ENCODE data around the gene SPACA7.
"Not testable (repeated sequence)": the region's sequence is repeated elsewhere in the genome, so short reads cannot be mapped to it uniquely, and the experiment has no call there.

SPACA7 gene

DNA sequence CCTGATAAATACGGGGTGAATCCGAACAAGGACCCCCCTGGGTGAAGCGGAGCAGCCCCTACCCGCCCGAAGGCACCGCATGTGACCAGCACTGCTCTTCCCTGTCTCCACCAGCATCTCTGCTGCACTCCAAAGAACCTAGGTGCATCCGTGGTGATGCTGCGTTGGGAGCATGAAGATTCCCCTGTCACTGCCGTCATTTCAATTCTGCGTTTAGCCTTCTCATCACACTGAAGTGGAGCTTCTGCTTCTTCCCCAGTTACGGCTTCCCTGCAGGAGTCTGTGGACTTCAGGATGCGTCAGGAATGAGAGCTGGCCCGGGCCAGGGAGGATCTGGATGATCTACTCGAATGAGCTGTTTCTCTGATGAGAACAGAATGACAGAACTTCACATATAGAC, 47.9 kb downstream of the SPACA7 start:
- no peak for DNase-seq (ENCODE audit: low read depth in 3 of 3)

DNA sequence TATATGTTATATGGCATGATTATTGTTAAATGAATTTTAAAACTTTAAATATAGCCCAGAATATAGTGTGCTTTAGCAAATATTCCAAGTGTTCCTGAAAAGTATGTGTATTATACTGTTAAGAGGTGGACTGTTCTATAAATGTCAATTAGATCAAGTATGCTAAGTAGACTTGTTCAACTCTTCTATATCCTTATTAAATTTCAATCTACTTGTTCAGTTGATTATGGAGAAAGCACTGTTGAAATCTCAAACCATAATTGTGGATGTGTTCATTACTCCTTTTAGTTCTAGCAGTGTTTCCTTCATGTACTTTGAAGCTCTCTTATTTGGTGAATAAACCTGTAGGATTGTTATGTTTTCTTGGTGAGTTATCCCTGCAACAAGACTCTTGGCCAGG, 52.5 kb downstream of the SPACA7 start:
- no peak for DNase-seq (ENCODE audit: low read depth in 3 of 3)

DNA sequence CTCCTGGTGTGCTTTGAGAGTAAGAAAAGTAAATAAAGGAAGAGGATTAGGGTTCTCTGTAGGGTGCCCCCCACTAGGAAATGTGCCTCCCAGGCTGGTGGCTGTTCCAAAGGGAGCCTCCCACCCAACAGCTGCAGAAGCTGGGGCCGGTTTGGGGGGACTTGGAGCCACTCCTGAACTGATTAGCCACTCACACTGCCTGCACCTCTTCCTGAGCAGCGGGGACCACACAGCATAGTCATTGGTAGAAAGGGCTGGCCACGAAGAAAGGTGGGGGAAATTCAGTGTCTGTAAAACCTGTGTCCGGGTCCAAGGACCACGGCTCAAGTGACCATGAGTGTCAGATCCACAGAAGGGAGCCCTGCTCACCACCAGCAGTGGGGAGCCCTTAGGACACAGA, 55.6 kb downstream of the SPACA7 start:
- no peak for DNase-seq (ENCODE audit: low read depth in 3 of 3)

DNA sequence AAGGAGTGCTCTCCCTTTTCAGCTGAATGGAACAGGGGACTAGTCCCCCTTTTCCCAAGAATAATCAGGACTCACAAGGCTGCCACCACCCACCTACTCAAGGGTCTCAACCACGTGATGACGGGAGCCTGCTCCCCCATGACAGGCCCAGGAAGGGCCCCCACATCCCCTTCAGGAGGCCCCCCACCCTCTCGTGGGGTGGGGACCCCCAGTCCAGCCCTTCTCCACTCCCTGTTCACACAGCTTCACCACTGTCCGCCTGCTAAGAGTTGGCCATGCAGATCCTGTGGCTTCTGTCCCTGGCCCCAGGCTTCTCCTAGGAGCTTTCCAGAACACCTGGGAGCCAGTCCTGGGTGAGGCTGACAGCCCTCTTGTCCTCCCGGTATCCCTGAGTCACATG, 56.6 kb downstream of the SPACA7 start:
- DNase-seq (ENCODE audit: low read depth in 3 of 3) = not testable (repeated sequence)

DNA sequence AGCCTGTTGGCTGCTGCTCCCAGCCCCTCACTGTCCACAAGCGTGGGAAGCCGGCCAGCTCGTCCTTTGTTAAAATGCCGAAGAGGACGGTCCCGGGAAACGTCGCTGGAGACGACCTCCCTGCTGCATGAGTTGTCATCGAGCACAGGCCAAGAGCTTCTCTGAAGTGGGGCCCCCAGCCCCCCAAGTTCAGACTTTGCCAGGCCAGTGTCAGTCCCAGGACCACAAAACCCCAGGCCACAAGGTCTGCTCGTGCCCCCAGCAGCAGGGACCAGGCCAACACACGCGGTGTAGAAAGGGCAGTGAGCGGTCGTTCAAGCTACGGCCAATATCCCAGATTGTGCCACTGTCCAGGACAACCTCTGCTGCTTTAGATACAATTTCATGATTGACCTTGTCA, 57.4 kb downstream of the SPACA7 start:
- not testable (repeated sequence) for DNase-seq (ENCODE audit: low read depth in 3 of 3)

DNA sequence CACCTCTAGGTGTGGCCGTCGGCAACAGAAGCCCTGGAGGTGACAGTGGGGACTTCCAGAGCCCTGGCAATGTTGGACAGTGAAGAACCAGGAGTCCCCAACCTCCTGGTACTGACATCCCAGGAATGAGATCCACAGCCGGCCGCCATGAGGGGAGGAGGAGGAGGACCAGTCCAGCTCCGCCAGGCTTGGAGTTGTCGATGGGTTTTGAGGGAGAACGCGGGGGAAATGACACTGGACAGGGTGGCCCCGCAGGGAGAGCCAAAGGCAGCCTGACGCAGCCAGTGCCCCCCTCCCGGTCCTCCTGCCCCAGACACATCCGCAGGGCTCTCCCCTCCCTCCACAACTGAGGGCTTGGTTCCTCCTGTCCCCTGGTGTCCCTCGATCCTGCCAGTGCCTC, 57.9 kb downstream of the SPACA7 start:
- DNase-seq (ENCODE audit: low read depth in 3 of 3) = no peak

DNA sequence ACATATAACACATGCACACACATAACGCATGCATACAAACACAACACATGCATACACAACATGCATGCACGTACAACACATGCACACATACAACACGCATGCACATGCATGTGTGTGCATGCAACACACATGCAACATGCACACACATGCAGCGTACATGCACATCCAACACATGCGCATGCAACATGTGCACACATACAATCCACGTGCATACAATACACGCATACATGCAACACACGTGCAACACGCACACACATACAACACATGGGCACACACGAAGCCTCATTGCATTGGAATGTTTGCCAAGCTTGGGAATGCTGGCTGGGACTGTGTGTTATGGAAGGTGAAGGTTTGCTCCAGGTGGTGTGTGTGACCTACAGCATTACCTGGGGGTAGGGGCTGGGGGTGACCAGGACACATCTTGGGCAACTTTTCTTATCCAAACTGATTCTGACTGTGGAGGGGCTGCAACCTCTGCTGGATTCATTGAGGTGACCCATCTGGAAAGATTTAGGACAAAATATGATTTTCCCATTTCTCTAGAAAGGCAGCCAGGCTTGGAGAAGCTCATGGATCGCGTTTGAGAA, 58.9 kb downstream of the SPACA7 start:
- DNase-seq (ENCODE audit: low read depth in 3 of 3) = no peak

DNA sequence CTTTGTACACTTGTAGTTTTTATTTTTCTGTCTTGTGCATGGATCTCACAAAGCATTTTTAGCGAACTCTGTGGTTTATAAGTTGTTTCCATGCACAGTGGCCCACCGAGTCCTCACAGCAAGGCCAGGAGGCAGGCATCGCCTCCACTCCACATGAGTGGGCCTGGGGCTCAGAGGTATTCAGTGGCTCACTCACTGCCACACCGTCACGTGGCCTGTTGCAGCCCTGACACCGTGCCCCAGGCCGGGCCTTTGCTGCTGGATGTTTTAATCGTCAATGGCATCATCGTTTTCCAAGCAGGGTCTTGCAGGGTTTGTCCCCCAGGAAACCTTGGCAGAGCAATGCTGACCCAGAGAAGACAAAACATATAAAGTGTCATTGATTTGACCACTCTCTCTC, 59.8 kb downstream of the SPACA7 start:
- DNase-seq (ENCODE audit: low read depth in 3 of 3) = no peak

DNA sequence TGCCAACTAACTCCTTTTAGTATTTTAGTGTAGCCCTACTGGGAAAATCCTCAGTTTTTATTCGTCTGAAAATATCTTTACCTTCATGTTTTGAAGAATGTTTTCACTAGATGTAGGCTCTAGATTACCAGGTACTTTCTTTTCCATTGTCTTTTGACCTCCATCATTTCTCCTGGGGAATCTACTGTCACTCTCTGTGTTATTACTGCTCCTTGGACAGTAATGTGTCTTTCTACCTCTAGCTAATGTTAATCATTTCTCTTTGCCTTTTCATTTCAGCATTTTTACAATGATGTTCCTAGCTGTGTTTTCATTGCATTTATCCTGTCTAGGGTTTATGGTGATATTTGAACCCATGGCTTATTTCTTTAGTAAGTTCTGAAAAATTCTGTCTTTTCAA, 61.9 kb downstream of the SPACA7 start:
- DNase-seq (ENCODE audit: low read depth in 3 of 3) = no peak

DNA sequence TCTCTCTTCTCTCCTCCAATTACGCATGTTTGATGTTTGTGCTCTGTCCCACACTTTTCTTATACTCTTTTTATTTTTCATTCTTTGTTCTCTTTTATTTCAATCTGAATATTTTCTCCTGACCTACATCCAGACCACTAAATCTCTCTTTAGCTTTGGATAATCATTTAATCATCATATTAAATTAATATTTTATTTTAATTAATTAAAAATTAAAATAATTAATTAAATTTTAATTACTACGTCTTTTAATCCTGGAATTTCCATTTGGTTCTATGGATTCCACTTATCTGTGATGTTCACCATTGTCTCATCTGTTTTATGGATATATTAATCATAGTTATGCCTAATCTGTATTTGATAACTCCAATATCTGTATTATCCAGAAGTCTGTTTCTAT, 62.4 kb downstream of the SPACA7 start:
- DNase-seq (ENCODE audit: low read depth in 3 of 3) = no peak

DNA sequence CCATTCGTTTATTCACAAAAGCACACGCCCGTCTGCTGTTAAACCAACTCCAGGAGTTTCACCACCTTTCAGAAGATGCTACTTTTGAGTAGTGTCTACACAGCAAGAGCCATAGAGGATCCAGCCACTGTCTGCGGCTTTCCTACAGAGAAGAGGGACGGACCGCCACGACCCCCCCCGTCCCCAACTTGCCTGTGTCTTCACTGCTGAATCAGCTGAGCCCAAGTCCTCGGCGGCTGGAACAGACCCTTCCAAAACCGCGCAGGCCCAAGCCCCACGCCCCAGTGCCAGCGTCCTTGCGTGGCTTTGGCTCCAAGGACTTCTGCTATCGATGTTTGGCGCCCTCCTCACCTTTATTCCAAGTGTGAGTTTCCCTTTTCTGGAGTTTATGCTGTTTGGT, 65.1 kb downstream of the SPACA7 start:
- no peak for DNase-seq (ENCODE audit: low read depth in 3 of 3)

DNA sequence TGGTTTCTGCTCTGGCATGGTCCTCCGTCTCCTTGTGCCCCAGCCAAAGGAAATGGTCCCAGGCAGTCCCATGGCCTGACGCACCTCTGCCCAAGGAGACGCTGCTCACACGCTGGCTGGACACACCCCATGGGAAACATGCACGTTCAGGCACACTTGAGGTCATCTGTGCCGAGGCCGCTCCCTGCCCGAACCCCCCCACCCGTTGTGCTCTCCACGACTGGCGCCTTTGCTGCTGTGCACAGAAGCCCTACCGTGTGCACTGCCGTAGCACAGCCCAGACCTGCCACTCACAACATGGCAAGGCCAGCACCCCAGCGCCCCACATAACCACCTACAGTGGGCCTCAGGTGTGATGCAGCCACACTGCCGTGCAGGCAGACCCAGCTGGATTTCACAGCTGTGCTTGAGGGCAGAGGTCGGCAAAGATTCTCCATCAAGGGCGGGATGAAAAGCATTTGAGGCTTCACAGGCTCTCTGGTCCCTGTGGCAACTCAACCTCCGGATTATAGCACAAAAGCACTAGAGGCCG, 65.7 kb downstream of the SPACA7 start:
- no peak for DNase-seq (ENCODE audit: low read depth in 3 of 3)

DNA sequence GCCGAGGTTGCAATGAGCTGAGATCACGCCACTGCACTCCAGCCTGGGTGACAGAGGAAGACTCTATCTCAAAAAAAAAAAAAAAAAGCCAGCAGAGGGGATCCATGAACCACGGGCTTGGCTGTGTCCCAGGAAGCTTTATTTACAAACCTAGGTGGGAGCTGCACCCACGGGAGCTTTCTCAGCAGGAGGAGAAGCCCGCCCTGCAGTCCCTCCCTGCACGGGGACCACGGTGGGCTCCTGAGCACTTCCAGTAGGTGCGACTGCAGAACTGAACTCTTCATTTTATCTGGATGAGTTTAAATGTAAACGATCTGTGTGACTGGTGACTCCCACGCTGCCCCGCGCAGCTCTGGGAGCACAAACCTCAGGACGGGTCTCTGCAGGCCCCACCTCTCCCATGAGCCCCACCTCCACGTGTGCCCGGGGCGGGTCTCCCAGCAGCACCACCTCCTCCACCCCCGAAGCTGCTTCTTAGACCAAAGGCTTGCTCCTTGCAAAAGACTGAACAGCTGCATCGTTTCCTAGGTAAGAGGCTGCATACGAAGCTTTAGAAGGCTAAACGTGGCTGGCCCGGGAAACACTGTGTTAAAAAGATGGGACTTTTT, 66.4 kb downstream of the SPACA7 start:
- no peak for DNase-seq (ENCODE audit: low read depth in 3 of 3)

DNA sequence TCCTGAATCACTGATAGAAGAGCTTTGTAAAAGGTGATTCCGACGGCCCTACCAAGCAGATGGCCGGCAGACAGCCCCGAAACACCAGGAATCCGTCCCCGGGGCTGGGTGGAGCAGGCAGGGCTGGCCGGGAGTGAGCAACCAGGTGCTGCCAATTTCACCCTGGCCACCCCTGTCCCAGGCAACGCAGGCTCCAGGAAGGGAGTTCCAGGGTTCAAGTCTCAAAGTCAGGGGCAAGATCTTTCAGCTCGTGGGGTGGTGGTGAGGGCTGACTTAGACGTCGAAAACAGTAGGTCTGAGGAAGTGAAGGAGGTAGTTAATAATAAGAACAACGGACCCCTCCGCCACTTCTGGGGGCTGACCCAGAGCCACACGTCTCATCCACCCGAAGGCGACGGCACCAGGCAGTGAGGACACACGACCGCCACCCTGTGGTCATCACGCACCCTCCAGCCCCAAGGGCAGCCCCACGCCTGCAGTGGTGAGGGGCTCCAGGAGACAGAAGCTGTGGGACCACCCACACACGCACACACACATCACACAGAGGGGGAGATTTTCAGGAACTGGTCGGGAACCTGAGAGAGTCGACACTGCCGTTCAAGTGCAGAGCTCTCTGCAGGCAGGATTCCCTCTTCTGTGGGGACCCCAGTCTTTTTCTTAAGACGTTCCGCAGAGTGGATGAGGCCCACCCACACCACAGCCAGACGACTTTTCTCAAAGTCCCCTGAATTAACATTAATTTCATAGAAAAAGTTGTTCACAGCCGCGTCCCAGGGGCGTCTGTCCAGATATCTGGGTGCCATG, 67.2 kb downstream of the SPACA7 start:
- no peak for DNase-seq (ENCODE audit: low read depth in 3 of 3)

DNA sequence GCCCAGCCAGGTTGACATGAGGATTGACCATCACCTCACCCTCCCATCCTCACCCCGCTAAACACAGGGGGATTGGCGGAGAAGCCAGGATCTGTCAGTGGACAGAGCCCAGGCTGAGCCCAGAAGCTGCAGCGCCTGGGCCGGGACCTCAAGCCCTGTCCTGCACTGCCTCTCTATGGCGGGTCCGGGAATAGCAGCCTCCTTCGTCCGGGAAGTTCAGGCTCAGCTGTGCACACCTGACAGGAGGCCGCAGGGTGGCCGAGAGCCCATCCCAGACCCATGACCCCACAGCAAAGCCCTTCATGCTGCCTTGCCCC, 67.8 kb downstream of the SPACA7 start:
- peak; percentile 38 to 46 (median 38) for DNase-seq (ENCODE audit: low read depth in 3 of 3)

DNA sequence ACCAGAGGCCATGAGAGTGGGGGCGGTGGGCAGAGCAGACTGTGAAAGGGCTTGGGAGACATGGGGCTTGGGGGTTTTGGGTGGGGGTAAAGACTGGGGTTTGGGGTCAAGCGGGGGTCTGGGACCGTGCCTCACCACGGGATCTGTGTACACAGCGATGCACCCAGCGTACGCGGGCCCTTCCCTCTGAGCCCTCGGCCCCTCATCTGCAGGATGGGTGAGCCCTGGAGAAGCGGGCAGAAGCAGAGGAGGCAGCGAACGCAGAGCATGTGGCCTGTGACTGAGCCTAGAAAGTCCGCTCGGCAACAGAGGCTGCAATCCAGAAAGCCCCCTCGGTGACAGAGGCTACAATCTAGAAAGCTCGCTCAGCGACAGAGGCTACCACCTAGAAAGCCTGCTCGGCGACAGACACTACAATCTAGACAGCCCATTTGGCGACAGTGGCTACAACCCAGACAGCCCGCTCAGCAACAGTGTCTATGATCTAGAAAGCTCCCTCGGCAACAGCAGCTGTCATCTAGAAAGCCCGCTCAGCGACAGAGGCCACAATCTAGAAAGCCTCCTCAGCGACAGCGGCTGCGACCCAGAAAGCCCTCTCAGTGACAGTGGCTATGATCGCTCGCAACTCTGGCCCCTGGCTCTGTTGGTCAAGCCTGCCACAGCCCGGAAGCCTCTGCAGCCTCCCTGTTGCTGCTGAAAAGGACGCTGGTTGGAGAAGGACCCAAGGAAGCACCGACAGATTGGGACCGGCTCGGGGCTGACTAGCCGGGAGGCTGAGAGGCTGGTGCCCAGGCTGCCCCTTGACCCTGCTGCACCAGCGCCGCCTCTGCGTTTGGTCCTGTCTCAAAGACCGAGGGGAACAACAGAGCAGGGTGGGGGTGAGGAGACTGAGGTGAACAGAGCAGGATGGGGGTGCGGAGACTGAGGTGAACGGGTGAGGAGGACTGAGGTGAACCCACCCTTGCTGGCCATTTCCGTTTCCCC, 68.6 kb downstream of the SPACA7 start:
- no peak for DNase-seq (ENCODE audit: low read depth in 3 of 3)

DNA sequence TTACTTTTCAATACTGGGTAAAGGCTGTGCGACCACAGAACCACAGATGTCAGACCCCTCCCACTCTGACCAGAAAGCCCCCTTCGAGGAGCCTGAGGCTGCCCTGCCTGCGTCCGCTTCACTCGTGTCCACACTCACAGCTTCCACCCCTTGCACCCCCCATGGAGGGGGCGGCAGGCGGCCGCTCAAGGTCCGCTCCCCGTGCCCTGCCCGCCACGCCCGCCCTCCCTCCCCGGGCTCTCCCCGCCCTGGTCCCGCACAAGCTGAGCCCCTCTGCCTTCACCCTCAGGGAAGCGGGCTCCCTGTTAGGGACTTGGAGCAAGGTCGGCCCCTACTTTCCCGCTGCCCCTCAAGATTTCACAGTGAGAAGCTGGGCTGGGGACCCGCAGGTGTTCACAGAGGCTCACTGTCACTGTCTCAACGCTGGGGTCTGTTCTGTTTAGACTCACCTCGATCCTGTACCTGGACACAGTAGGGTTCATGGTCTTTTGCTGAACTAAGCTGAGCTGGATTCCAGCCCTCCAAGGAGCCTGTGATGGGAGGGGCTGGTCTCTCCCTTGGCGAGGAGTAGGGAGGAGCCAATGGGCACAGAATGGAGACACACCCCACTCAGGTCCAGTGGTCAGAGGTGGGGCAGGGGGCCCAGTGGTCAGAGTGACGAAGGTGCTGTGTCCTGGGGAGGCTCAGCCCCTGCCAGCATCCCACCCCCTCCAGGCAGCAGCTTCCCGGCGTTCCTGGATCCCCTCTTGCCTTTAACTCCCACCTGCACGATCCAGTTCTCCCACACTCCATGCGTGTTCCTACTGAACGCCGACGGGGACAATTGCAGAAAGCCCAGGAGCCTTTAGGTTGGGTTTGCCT, 69.5 kb downstream of the SPACA7 start:
- no peak for DNase-seq (ENCODE audit: low read depth in 3 of 3)

DNA sequence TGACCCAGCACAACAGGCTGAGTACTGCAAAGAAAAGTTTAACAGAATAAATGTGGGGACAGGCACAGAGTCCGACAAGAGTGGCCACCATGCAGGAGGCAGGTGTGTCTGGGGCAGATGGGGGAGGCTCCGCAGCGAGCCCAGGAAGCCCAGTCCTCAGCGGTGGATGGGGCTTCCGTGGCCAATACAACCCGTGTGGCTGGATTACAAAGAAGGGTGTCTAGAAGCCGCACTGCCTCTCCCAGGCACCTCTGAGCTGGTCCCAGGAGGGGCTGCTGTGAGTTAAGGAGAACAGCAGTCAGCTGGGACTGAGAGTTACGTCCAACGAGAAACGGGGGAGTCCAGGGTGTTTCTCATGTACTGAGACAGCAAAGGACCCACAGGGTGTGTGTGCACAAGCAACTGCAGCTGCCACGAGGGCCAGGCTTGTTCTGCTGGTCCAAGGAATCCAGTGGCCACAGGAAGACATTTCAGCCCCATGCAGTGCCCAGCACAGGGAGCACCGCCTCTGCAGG, 70.2 kb downstream of the SPACA7 start:
- no peak for DNase-seq (ENCODE audit: low read depth in 3 of 3)

DNA sequence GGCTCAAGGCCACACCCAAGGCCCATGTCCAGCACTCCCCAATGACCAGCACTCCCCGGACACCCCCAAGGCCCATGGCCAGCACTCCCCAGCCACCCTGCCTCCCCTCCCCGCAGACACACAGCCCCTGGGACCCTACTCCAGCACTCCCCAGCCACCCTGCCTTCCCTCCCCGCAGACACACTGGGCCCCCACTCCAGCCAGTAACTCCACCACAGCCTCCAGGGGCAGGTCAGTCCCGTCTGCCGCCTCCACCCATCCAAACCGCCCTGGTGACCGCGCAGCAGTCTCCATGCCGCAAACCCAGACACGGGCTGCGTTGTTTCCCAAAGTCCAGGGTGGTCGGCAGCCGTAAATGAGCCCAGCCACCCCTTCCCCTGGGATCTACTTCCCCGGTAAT, 70.7 kb downstream of the SPACA7 start:
- no peak for DNase-seq (ENCODE audit: low read depth in 3 of 3)

DNA sequence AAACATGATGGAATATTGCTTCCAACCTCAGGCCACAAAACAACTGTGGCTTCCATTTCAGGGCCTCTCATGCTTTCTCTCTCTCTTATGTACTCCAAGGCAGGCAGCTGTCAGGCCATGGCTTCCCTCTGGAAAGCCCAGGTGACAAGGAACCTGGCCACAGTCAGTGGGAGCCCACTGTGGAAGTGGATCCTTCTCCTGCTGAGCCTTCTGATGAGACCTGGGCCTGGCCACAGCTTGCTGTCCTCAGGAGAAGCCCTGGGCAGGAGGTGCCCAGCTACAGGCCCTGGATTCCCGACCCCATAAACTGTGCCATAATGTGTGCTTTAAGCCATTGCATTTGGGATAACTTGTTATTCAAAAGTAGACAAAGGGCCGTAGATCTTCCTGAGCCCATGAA, 71.2 kb downstream of the SPACA7 start:
- DNase-seq (ENCODE audit: low read depth in 3 of 3) = no peak
